Colon (tissue), 2 donors: ENCODE data around the gene PRKAR2B.
"Not testable (repeated sequence)": the region's sequence is repeated elsewhere in the genome, so short reads cannot be mapped to it uniquely, and the experiment has no call there.

Experiments
- FAIRE-seq: peaks from 2 replicates; lab custom pipeline; 2012; peaks lifted over from hg19 to GRCh38; lab: Jason Lieb, UNC
- donor health status: control.
- donor health status: control.

The PRKAR2B gene

GRCh38 chr7:107048783-107049418 lies 4.4 kb downstream of the PRKAR2B start:
- no peak for FAIRE-seq

- FAIRE-seq, result no peak
Observed at GRCh38 chr7:107049480-107049879, 5.0 kb downstream of the PRKAR2B start.

- FAIRE-seq, result no peak
Observed at GRCh38 chr7:107049971-107050532, 5.5 kb downstream of the PRKAR2B start.

- FAIRE-seq, result no peak
Observed at GRCh38 chr7:107051376-107051775, 6.9 kb downstream of the PRKAR2B start.

- FAIRE-seq, result not testable (repeated sequence)
Observed at GRCh38 chr7:107054965-107055364, 10.5 kb downstream of the PRKAR2B start.

GRCh38 chr7:107056058-107056457 lies 11.6 kb downstream of the PRKAR2B start:
- not testable (repeated sequence) for FAIRE-seq

GRCh38 chr7:107056728-107057473 lies 12.4 kb downstream of the PRKAR2B start:
- no peak for FAIRE-seq

- FAIRE-seq, result no peak
Observed at GRCh38 chr7:107057474-107057833, 12.9 kb downstream of the PRKAR2B start.

GRCh38 chr7:107059468-107059867 lies 15.0 kb downstream of the PRKAR2B start:
- FAIRE-seq, result no peak

- FAIRE-seq, result no peak
Observed at GRCh38 chr7:107063245-107064120, 19.0 kb downstream of the PRKAR2B start.

- no peak for FAIRE-seq
Observed at GRCh38 chr7:107064255-107064654, 19.8 kb downstream of the PRKAR2B start.

GRCh38 chr7:107065929-107066247 lies 21.4 kb downstream of the PRKAR2B start:
- no peak for FAIRE-seq

- no peak for FAIRE-seq
Observed at GRCh38 chr7:107068156-107068555, 23.7 kb downstream of the PRKAR2B start.

- FAIRE-seq, result no peak
Observed at GRCh38 chr7:107069457-107069856, 25.0 kb downstream of the PRKAR2B start.

GRCh38 chr7:107070710-107071109 lies 26.2 kb downstream of the PRKAR2B start:
- no peak for FAIRE-seq

- FAIRE-seq, result no peak
Observed at GRCh38 chr7:107071129-107071528, 26.6 kb downstream of the PRKAR2B start.

GRCh38 chr7:107072133-107072532 lies 27.6 kb downstream of the PRKAR2B start:
- no peak for FAIRE-seq

GRCh38 chr7:107075863-107076574 lies 31.5 kb downstream of the PRKAR2B start:
- no peak for FAIRE-seq

- no peak for FAIRE-seq
Observed at GRCh38 chr7:107076781-107077698, 32.5 kb downstream of the PRKAR2B start.

- FAIRE-seq, result no peak
Observed at GRCh38 chr7:107077699-107078516, 33.4 kb downstream of the PRKAR2B start.
